Fibroblast of mammary gland (primary cell): ENCODE results near the gene SLC22A14.

Experiments used
- DNase-seq: peaks from one replicate; pipeline ENCODE4 v3.0.0-alpha.2; 2010; ENCODE audit warnings: low read depth
- H3K4me3 ChIP-seq: 2 replicates; pipeline ENCODE4 v1.5.1; 2011; ENCODE audit warnings: low read depth, mild to moderate bottlenecking, low read length, moderate library complexity; ENCODE audit not compliant: control insufficient read depth
- CTCF ChIP-seq: conservative IDR thresholded peaks from 2 replicates; pipeline ENCODE4 v1.5.1; 2011; ENCODE audit warnings: low read depth, low read length, inconsistent platforms; ENCODE audit not compliant: control insufficient read depth, insufficient read depth

SLC22A14 gene

GRCh38 chr3:38364721-38365400 is 82.8 kb downstream of the SLC22A14 start:
- TF ChIP-seq CTCF: no peak
- H3K4me3 ChIP-seq: no peak overlapping the region
- DNase-seq: no peak

- no peak overlapping the region for H3K4me3 ChIP-seq
- TF ChIP-seq CTCF: no peak
- no peak for DNase-seq
Observed at GRCh38 chr3:38365469-38366062, 83.5 kb downstream of the SLC22A14 start.

GRCh38 chr3:38366082-38366481 is 84.0 kb downstream of the SLC22A14 start:
- no peak overlapping the region for H3K4me3 ChIP-seq
- TF ChIP-seq CTCF: no peak
- DNase-seq: no peak

- no peak for TF ChIP-seq CTCF
- DNase-seq: no peak
- no peak overlapping the region for H3K4me3 ChIP-seq
Observed at GRCh38 chr3:38367779-38368178, 85.7 kb downstream of the SLC22A14 start.
